Stimulated activated CD4-positive, alpha-beta T cell treated with anti-CD3 and anti-CD28 coated beads, Interleukin-15, amount 100 ng/mL, for 48 hours (primary cell): ENCODE measurements around the gene MYO18A.
"Not testable (repeated sequence)": the region's sequence is repeated elsewhere in the genome, so short reads cannot be mapped to it uniquely, and the experiment has no call there.

Source experiments
- DNase-seq, 2 donors: peaks; one replicate each; pipeline ENCODE4 v3.0.0-alpha.2; 2020; ENCODE audit warnings: low read depth in 2 of 2

Gene MYO18A

GRCh38 chr17:29147228-29147627 is 33.0 kb downstream of the MYO18A start:
- DNase-seq, result not testable (repeated sequence)

GRCh38 chr17:29146369-29146972 is 33.7 kb downstream of the MYO18A start:
- no peak for DNase-seq

- peak; percentile 45 to 65 for DNase-seq
Observed at GRCh38 chr17:29145289-29146073, 34.7 kb downstream of the MYO18A start.

- DNase-seq, result no peak
Observed at GRCh38 chr17:29143894-29144293, 36.3 kb downstream of the MYO18A start.

GRCh38 chr17:29141514-29141876 is 38.7 kb downstream of the MYO18A start:
- no peak for DNase-seq

GRCh38 chr17:29140631-29141513 is 39.3 kb downstream of the MYO18A start:
- no peak for DNase-seq

- DNase-seq, result peak; percentile 73 to 81
Observed at GRCh38 chr17:29140051-29140621, 40.1 kb downstream of the MYO18A start.

- peak in 1 of 2 donors; percentile 19 for DNase-seq
Observed at GRCh38 chr17:29138971-29139691, 41.1 kb downstream of the MYO18A start.

GRCh38 chr17:29138184-29138955 is 41.8 kb downstream of the MYO18A start:
- DNase-seq, result peak; percentile 62 to 68

GRCh38 chr17:29136998-29137730 is 43.0 kb downstream of the MYO18A start:
- DNase-seq, result peak in 1 of 2 donors; percentile 25

- DNase-seq, result no peak
Observed at GRCh38 chr17:29135464-29135863, 44.7 kb downstream of the MYO18A start.

- no peak for DNase-seq
Observed at GRCh38 chr17:29133121-29133713, 47.0 kb downstream of the MYO18A start.

GRCh38 chr17:29131814-29132682 is 48.1 kb downstream of the MYO18A start:
- DNase-seq, result no peak

- DNase-seq, result no peak
Observed at GRCh38 chr17:29129731-29130130, 50.5 kb downstream of the MYO18A start.

- no peak for DNase-seq
Observed at GRCh38 chr17:29127840-29128239, 52.4 kb downstream of the MYO18A start.

- no peak for DNase-seq
Observed at GRCh38 chr17:29126268-29126930, 53.8 kb downstream of the MYO18A start.

- DNase-seq, result no peak
Observed at GRCh38 chr17:29125651-29126050, 54.5 kb downstream of the MYO18A start.

GRCh38 chr17:29124925-29125273 is 55.3 kb downstream of the MYO18A start:
- DNase-seq, result no peak
